Upper lobe of left lung (tissue), 6 donors: ENCODE results near the gene PSMD12. TPM values are rescaled to one million over a fixed set of nuclear protein-coding genes. Genes with fewer than 3 reads are reported as not detected.
"Not testable (repeated sequence)": the region's sequence is repeated elsewhere in the genome, so short reads cannot be mapped to it uniquely, and the experiment has no call there.

Source experiments
- ATAC-seq, 2 donors: fragments of 200-7000 bp; cut with Tn5 transposase; one replicate each; pipeline ENCODE4 v1.9.1; 2022; ENCODE audit warnings: mild to moderate bottlenecking in 2 of 2, moderate library complexity in 2 of 2; ENCODE audit not compliant: low FRiP score in 2 of 2
- DNase-seq, 2 donors: peaks; one replicate each; pipeline ENCODE4 v3.0.0-alpha.2; 2019 to 2020
- H3K27ac ChIP-seq, 4 donors: fragments of 200-600 bp; sonication (generic); one replicate each; pipeline ENCODE4 v1.5.1; 2016 to 2019
- H3K27me3 ChIP-seq, 4 donors: fragments of 200-600 bp; sonication (generic); one replicate each; pipeline ENCODE4 v1.5.1; 2017 to 2019
- H3K36me3 ChIP-seq, 4 donors: fragments of 200-600 bp; sonication (generic); one replicate each; pipeline ENCODE4 v1.5.1; 2016 to 2019
- H3K4me1 ChIP-seq, 4 donors: fragments of 200-600 bp; sonication (generic); one replicate each; pipeline ENCODE4 v1.5.1; 2018 to 2019
- H3K4me3 ChIP-seq, 4 donors: fragments of 200-600 bp; sonication (generic); one replicate each; pipeline ENCODE4 v1.5.1; 2017 to 2019; ENCODE audit warnings: mild to moderate bottlenecking in 2 of 4, moderate library complexity in 1 of 4
- H3K9me3 ChIP-seq, 4 donors: fragments of 200-600 bp; sonication (generic); one replicate each; pipeline ENCODE4 v1.5.1; 2018 to 2019
- CTCF ChIP-seq, 6 experiments: fragments of 450-650 bp in 4 of 6; fragments of 200-600 bp in 2 of 6; sonication (generic) in 2 of 6; IDR thresholded peaks; one replicate each; pipeline ENCODE4 v1.5.1; 2016 to 2019; ENCODE audit warnings: antibody characterized with exemption in 6 of 6
- EP300 ChIP-seq, 4 donors: sonication (generic); formaldehyde crosslinking; IDR thresholded peaks; one replicate each; pipeline ENCODE4 v1.5.1; 2017; ENCODE audit warnings: antibody characterized with exemption in 4 of 4, control low read depth in 2 of 4
- POLR2A ChIP-seq, 4 donors: fragments of 450-650 bp; IDR thresholded peaks; one replicate each; pipeline ENCODE4 v1.5.1; 2016 to 2017; ENCODE audit warnings: antibody characterized with exemption in 4 of 4, mild to moderate bottlenecking in 2 of 4
- POLR2AphosphoS5 ChIP-seq, 2 donors: sonication (generic); formaldehyde crosslinking; IDR thresholded peaks; one replicate each; pipeline ENCODE4 v1.5.1; 2017; ENCODE audit warnings: antibody characterized with exemption in 2 of 2
- WGBS, 2 donors: methylation state at CpG; one replicate each; pipeline ENCODE4 v1.1.5; 2017 to 2018; 5-methylcytosine and 5-hydroxymethylcytosine counted together
- total RNA-seq, 6 donors: library from RNA; depleted of rRNA in 4 of 6; stranded (reverse); fragments of >200 nt in 4 of 6; gene quantifications; one replicate each; pipeline versions ENCODE4 v1.1.0 to v1.2.1, GENCODE V29; 2016 to 2021
- donor health status: DM: no; HTN: no; CAD: no; lungs with moderate emphysema.
- donor health status: DM: no; HTN: yes; CAD: no; lungs with severe emphysema.

Gene PSMD12
- total RNA-seq, 6 donors from 2014 or later, result 11.9 to 36.9 (median 29.8) TPM

- no peak for DNase-seq
- Histone ChIP-seq H3K27me3 (no peaks in the 10 kb centered on the region), H3K4me1 (no peaks in the 10 kb centered on the region), H3K9me3 (no peaks in the 10 kb centered on the region), H3K4me3 (no peak overlapping the region), H3K36me3 (no peaks in the 10 kb centered on the region), H3K27ac (no peak overlapping the region)
- TF ChIP-seq EP300 (IDR thresholded peaks at IDR 0.05), result no peak
- ATAC-seq, result no peak
- 47 to 50% methylated on average over 3 of the region's 3 CpGs for WGBS, 2 donors
Observed at GRCh38 chr17:67322042-67322787, 44.2 kb downstream of the PSMD12 start.

- H3K9me3 ChIP-seq, H3K27me3 ChIP-seq, H3K4me1 ChIP-seq, DNase-seq, H3K27ac ChIP-seq, ATAC-seq, H3K36me3 ChIP-seq, H3K4me3 ChIP-seq: not testable (repeated sequence)
- WGBS, 2 donors, result 84 to 87% methylated on average over 13 of the region's 13 CpGs
Observed at GRCh38 chr17:67321486-67321885, 44.9 kb downstream of the PSMD12 start.

- WGBS, 2 donors, result 87 to 99% methylated on average over 5 of the region's 5 CpGs
- no peak for TF ChIP-seq POLR2AphosphoS5 (IDR thresholded peaks at IDR 0.05)
- TF ChIP-seq CTCF (IDR thresholded peaks at IDR 0.05), result no peak
- no peak for TF ChIP-seq POLR2A (IDR thresholded peaks at IDR 0.05)
- TF ChIP-seq EP300 (IDR thresholded peaks at IDR 0.05), result no peak
Observed at GRCh38 chr17:67316781-67317180, 49.6 kb downstream of the PSMD12 start.

GRCh38 chr17:67315865-67316264, 50.5 kb downstream of the PSMD12 start:
- Histone ChIP-seq H3K27me3 (no peaks in the 10 kb centered on the region), H3K4me3 (no peak overlapping the region), H3K36me3 (no peaks in the 10 kb centered on the region), H3K9me3 (no peaks in the 10 kb centered on the region), H3K27ac (no peak overlapping the region), H3K4me1 (peaks cover 3 to 17% (median 11%) of the 10 kb centered on the region in 4 donors)
- ATAC-seq, result no peak
- no peak for DNase-seq
- TF ChIP-seq CTCF (IDR thresholded peaks at IDR 0.05) (no peak), POLR2A (IDR thresholded peaks at IDR 0.05) (no peak), POLR2AphosphoS5 (IDR thresholded peaks at IDR 0.05) (no peak), EP300 (IDR thresholded peaks at IDR 0.05) (no peak)

More at GRCh38 chr17:67316781-67317180, 49.6 kb downstream of the PSMD12 start:
- ATAC-seq (no peak), DNase-seq (no peak)
- H3K4me1 ChIP-seq, result peaks cover 3 to 9% (median 6%) of the 10 kb centered on the region in 4 donors
- no peaks in the 10 kb centered on the region for H3K36me3 ChIP-seq
- no peaks in the 10 kb centered on the region for H3K27me3 ChIP-seq
- no peak overlapping the region for H3K27ac ChIP-seq
- no peak overlapping the region for H3K4me3 ChIP-seq
- H3K9me3 ChIP-seq, result no peaks in the 10 kb centered on the region

- WGBS, 2 donors, result 43 to 62% methylated on average over 6 of the region's 6 CpGs
- Histone ChIP-seq H3K9me3 (no peaks in the 10 kb centered on the region), H3K36me3 (no peaks in the 10 kb centered on the region), H3K27ac (peak overlapping the region in 3 of 4 donors; percentile 10 to 62 (median 18)), H3K27me3 (no peaks in the 10 kb centered on the region), H3K4me3 (no peak overlapping the region), H3K4me1 (peaks cover 3 to 17% (median 11%) of the 10 kb centered on the region in 4 donors)
- peak in 1 of 2 donors; percentile 50 for ATAC-seq
- TF ChIP-seq POLR2AphosphoS5 (IDR thresholded peaks at IDR 0.05) (peak in 1 of 2 donors; percentile 16), CTCF (IDR thresholded peaks at IDR 0.05) (no peak)
- no peak for DNase-seq
Observed at GRCh38 chr17:67312265-67312664, 54.1 kb downstream of the PSMD12 start.

- ATAC-seq (no peak), DNase-seq (no peak)
- Histone ChIP-seq H3K4me1 (peaks cover 3 to 17% (median 11%) of the 10 kb centered on the region in 4 donors), H3K4me3 (no peak overlapping the region), H3K27me3 (no peaks in the 10 kb centered on the region), H3K27ac (peak overlapping the region in 3 of 4 donors; percentile 10 to 49 (median 18)), H3K36me3 (no peaks in the 10 kb centered on the region), H3K9me3 (no peaks in the 10 kb centered on the region)
- TF ChIP-seq POLR2A (IDR thresholded peaks at IDR 0.05), result no peak
- no peak for TF ChIP-seq CTCF (IDR thresholded peaks at IDR 0.05)
- no peak for TF ChIP-seq POLR2AphosphoS5 (IDR thresholded peaks at IDR 0.05)
- no peak for TF ChIP-seq EP300 (IDR thresholded peaks at IDR 0.05)
- 71 to 77% methylated on average over 4 of the region's 4 CpGs for WGBS, 2 donors
Observed at GRCh38 chr17:67311575-67311974, 54.8 kb downstream of the PSMD12 start.
